Testis (tissue), 2 donors: ENCODE data around the gene CHD2.

Experiments
- POLR2A ChIP-seq: fragments of 450-650 bp; IDR thresholded peaks from one replicate; pipeline ENCODE4 v1.6.1; 2017; ENCODE audit warnings: antibody characterized with exemption, mild to moderate bottlenecking, moderate library complexity
- TF ChIP-seq, protein P1 (sequence below), 3 experiments: fragments of 450-650 bp in 2 of 3; fragments of 200-600 bp in 1 of 3; sonication (generic) in 1 of 3; IDR thresholded peaks; one replicate each; pipeline ENCODE4 v1.5.1; 2016 to 2019; ENCODE audit warnings: antibody characterized with exemption in 3 of 3, mild to moderate bottlenecking in 2 of 3, moderate library complexity in 1 of 3

DNA sequence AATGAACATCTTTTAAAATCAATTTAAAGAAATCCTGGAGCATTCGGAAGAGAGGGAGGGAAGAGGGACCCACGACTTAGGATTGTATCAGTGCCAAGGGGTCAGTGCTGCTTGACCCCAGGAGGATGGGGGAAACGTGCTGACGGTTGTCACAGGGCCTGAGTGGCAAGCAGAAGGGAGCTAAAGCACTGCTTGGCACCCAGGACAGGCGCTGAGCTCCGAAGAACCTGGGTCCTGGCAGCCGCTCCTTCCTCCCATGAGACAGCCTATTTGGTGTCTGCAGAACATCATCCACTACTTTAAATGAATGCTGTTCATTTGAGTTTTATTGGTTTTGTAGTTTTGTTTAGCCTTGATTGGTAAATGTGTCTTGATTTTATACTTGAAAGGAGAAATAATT lies 134.4 kb downstream of the CHD2 start:
- TF ChIP-seq, protein P1, sequence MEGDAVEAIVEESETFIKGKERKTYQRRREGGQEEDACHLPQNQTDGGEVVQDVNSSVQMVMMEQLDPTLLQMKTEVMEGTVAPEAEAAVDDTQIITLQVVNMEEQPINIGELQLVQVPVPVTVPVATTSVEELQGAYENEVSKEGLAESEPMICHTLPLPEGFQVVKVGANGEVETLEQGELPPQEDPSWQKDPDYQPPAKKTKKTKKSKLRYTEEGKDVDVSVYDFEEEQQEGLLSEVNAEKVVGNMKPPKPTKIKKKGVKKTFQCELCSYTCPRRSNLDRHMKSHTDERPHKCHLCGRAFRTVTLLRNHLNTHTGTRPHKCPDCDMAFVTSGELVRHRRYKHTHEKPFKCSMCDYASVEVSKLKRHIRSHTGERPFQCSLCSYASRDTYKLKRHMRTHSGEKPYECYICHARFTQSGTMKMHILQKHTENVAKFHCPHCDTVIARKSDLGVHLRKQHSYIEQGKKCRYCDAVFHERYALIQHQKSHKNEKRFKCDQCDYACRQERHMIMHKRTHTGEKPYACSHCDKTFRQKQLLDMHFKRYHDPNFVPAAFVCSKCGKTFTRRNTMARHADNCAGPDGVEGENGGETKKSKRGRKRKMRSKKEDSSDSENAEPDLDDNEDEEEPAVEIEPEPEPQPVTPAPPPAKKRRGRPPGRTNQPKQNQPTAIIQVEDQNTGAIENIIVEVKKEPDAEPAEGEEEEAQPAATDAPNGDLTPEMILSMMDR (IDR thresholded peaks at IDR 0.05) = no peak
- no peak for TF ChIP-seq POLR2A
